GM19455 (cell line): ENCODE data around the gene RND1.
A peak's percentile ranks its signal among the peaks of the same experiment; 100 is the strongest.
"Not testable (repeated sequence)": the region's sequence is repeated elsewhere in the genome, so short reads cannot be mapped to it uniquely, and the experiment has no call there.

Source experiments
- ATAC-seq: cut with Tn5 transposase; IDR thresholded peaks from one replicate; pipeline ENCODE4 v1.9.1; 2021; ENCODE audit not compliant: unreplicated experiment

The RND1 gene

GRCh38 chr12:48869191-48869590 lies 3.5 kb upstream of the RND1 start:
- ATAC-seq, result no peak

- no peak for ATAC-seq
Observed at GRCh38 chr12:48868451-48868850, 2.8 kb upstream of the RND1 start.

GRCh38 chr12:48866052-48866711 lies 512 bp upstream of the RND1 start:
- peak; percentile 44 for ATAC-seq

- no peak for ATAC-seq
Observed at GRCh38 chr12:48863291-48863690, 2.4 kb downstream of the RND1 start.

- no peak for ATAC-seq
Observed at GRCh38 chr12:48862760-48863159, 2.9 kb downstream of the RND1 start.

GRCh38 chr12:48861111-48861510 lies 4.6 kb downstream of the RND1 start:
- no peak for ATAC-seq

- ATAC-seq, result not testable (repeated sequence)
Observed at GRCh38 chr12:48860236-48860635, 5.4 kb downstream of the RND1 start.

GRCh38 chr12:48859607-48860006 lies 6.1 kb downstream of the RND1 start:
- no peak for ATAC-seq

GRCh38 chr12:48858043-48858442 lies 7.6 kb downstream of the RND1 start:
- ATAC-seq, result no peak

GRCh38 chr12:48857278-48857994 lies 8.2 kb downstream of the RND1 start:
- ATAC-seq, result no peak

- no peak for ATAC-seq
Observed at GRCh38 chr12:48856379-48856778, 9.3 kb downstream of the RND1 start.

GRCh38 chr12:48854932-48855331 lies 10.7 kb downstream of the RND1 start:
- not testable (repeated sequence) for ATAC-seq

GRCh38 chr12:48854488-48854887 lies 11.2 kb downstream of the RND1 start:
- ATAC-seq, result no peak

- no peak for ATAC-seq
Observed at GRCh38 chr12:48852734-48853688, 12.7 kb downstream of the RND1 start.

- peak; percentile 93 for ATAC-seq
Observed at GRCh38 chr12:48851883-48852733, 13.6 kb downstream of the RND1 start, which contains the start of gene DDX23. TSS of gene DDX23 (minus strand) at chr12:48852163. CDS start at chr12:48845782, 6,381 bp downstream.

GRCh38 chr12:48842021-48842420 lies 23.6 kb downstream of the RND1 start:
- not testable (repeated sequence) for ATAC-seq

GRCh38 chr12:48838048-48838447 lies 27.6 kb downstream of the RND1 start:
- no peak for ATAC-seq

GRCh38 chr12:48832321-48833060 lies 33.2 kb downstream of the RND1 start:
- ATAC-seq, result no peak

GRCh38 chr12:48831257-48831656 lies 34.4 kb downstream of the RND1 start:
- no peak for ATAC-seq
